ENCODE data around the gene SMO.
"Not testable (repeated sequence)": the region's sequence is repeated elsewhere in the genome, so short reads cannot be mapped to it uniquely, and the experiment has no call there.

Gene SMO

GRCh38 chr7:129245533-129245932 lies 57.1 kb downstream of the SMO start:
- CTCF ChIA-PET, result no interaction called here
- POLR2A ChIA-PET, result no interaction called here
- DNase-seq (ENCODE audit: low read depth, low spot score), result no peak
- H3K4me3 ChIP-seq (ENCODE audit: low read depth, low read length), result no peak overlapping the region
- TF ChIP-seq CTCF (IDR thresholded peaks at IDR 0.05; ENCODE audit: insufficient read depth, low read length, missing control alignments), result no peak

GRCh38 chr7:129247087-129247486 lies 58.7 kb downstream of the SMO start:
- CTCF ChIA-PET, result interaction anchor here (0.6 to 1.5 kb wide), 6 partner anchors 15 to 51 kb away, joined by 3 to 7 read pairs (median 4); no protein-coding TSS in a partner anchor
- H3K4me3 ChIP-seq (ENCODE audit: low read depth, low read length), result no peak overlapping the region
- POLR2A ChIA-PET, result no interaction called here
- DNase-seq (ENCODE audit: low read depth, low spot score), result no peak
- no peak for TF ChIP-seq CTCF (IDR thresholded peaks at IDR 0.05; ENCODE audit: insufficient read depth, low read length, missing control alignments)

- ChIA-PET POLR2A (no interaction called here), CTCF (interaction anchor here (0.8 to 1.0 kb wide), 2 partner anchors 9 to 19 kb away, joined by 3 read pairs; no protein-coding TSS in a partner anchor)
- H3K4me3 ChIP-seq (ENCODE audit: low read depth, low read length), result no peak overlapping the region
- no peak for TF ChIP-seq CTCF (IDR thresholded peaks at IDR 0.05; ENCODE audit: insufficient read depth, low read length, missing control alignments)
- DNase-seq (ENCODE audit: low read depth, low spot score), result no peak
These were observed 63.7 kb downstream of the SMO start for GRCh38 chr7:129252128-129252527.

GRCh38 chr7:129252603-129253002 lies 64.2 kb downstream of the SMO start:
- CTCF ChIA-PET, result interaction anchor here (0.8 to 1.3 kb wide), 3 partner anchors 8 to 46 kb away, joined by 3 read pairs; no protein-coding TSS in a partner anchor
- POLR2A ChIA-PET; DNase-seq (ENCODE audit: low read depth, low spot score); H3K4me3 ChIP-seq (ENCODE audit: low read depth, low read length): not testable (repeated sequence)

- POLR2A ChIA-PET, result no interaction called here
- CTCF ChIA-PET, result interaction anchor here (1.9 to 2.2 kb wide), 2 partner anchors 16 to 37 kb away, joined by 7 read pairs; no protein-coding TSS in a partner anchor
- no peak for TF ChIP-seq CTCF (IDR thresholded peaks at IDR 0.05; ENCODE audit: insufficient read depth, low read length, missing control alignments)
- H3K4me3 ChIP-seq (ENCODE audit: low read depth, low read length), result no peak overlapping the region
- no peak for DNase-seq (ENCODE audit: low read depth, low spot score)
These were observed 67.4 kb downstream of the SMO start for GRCh38 chr7:129255800-129256199.

- ChIA-PET CTCF (interaction anchor here (1.9 to 2.2 kb wide), 2 partner anchors 15 to 38 kb away, joined by 7 read pairs; no protein-coding TSS in a partner anchor), POLR2A (no interaction called here)
- no peak for DNase-seq (ENCODE audit: low read depth, low spot score)
- H3K4me3 ChIP-seq (ENCODE audit: low read depth, low read length), result no peak overlapping the region
- TF ChIP-seq CTCF (IDR thresholded peaks at IDR 0.05; ENCODE audit: insufficient read depth, low read length, missing control alignments), result no peak
These were observed 67.8 kb downstream of the SMO start for GRCh38 chr7:129256221-129256620.

GRCh38 chr7:129257168-129257567 lies 68.7 kb downstream of the SMO start:
- ChIA-PET CTCF (interaction anchor here (1.9 to 2.2 kb wide), 2 partner anchors 15 to 39 kb away, joined by 7 read pairs; no protein-coding TSS in a partner anchor), POLR2A (no interaction called here)
- no peak for DNase-seq (ENCODE audit: low read depth, low spot score)
- no peak overlapping the region for H3K4me3 ChIP-seq (ENCODE audit: low read depth, low read length)
- TF ChIP-seq CTCF (IDR thresholded peaks at IDR 0.05; ENCODE audit: insufficient read depth, low read length, missing control alignments), result no peak
